Thymus (tissue), 11 donors: ENCODE data around the gene ABCB8. TPM values are rescaled to one million over a fixed set of nuclear protein-coding genes. Genes with fewer than 3 reads are reported as not detected.
"Not testable (repeated sequence)": the region's sequence is repeated elsewhere in the genome, so short reads cannot be mapped to it uniquely, and the experiment has no call there.

Experiments
- DNase-seq, 9 donors: peaks; one replicate each; pipeline ENCODE4 v3.0.0-alpha.2; 2013; ENCODE audit warnings: low spot score in 9 of 9, low read depth in 6 of 9, missing footprints in 1 of 9
- H3K27ac ChIP-seq, 2 donors: one replicate each; pipeline ENCODE4 v1.5.1; 2013; ENCODE audit warnings: control low read depth in 1 of 2, low read depth in 1 of 2, low read length in 1 of 2, mild to moderate bottlenecking in 1 of 2, moderate library complexity in 1 of 2
- H3K27me3 ChIP-seq, 2 donors: one replicate each; pipeline ENCODE4 v1.5.1; 2013; ENCODE audit warnings: low read length in 1 of 2; ENCODE audit not compliant: control insufficient read depth in 2 of 2, insufficient read depth in 1 of 2
- H3K36me3 ChIP-seq, 2 donors: one replicate each; pipeline ENCODE4 v1.5.1; 2013; ENCODE audit warnings: low read length in 1 of 2, mild to moderate bottlenecking in 1 of 2, moderate library complexity in 1 of 2; ENCODE audit not compliant: control insufficient read depth in 2 of 2, insufficient read depth in 2 of 2
- H3K4me1 ChIP-seq, 2 donors: one replicate each; pipeline ENCODE4 v1.5.1; 2013; ENCODE audit warnings: low read length in 2 of 2; ENCODE audit not compliant: control insufficient read depth in 2 of 2, insufficient read depth in 2 of 2
- H3K4me3 ChIP-seq, 2 donors: one replicate each; pipeline ENCODE4 v1.5.1; 2013; ENCODE audit warnings: low read length in 2 of 2, control low read depth in 1 of 2, mild to moderate bottlenecking in 1 of 2
- H3K9me3 ChIP-seq, 2 donors: one replicate each; pipeline ENCODE4 v1.5.1; 2013; ENCODE audit warnings: low read length in 1 of 2, mild to moderate bottlenecking in 1 of 2; ENCODE audit not compliant: control insufficient read depth in 2 of 2, insufficient read depth in 1 of 2
- WGBS: extraction: QIAGEN DNeasy Blood & Tissue Kit; methylation state at CpG from one replicate; pipeline ENCODE4 v1.1.7; 2013; 5-methylcytosine and 5-hydroxymethylcytosine counted together
- polyA plus RNA-seq: library from polyadenylated mRNA; stranded (reverse); fragments of 200-250 nt; gene quantifications from one replicate; pipeline ENCODE4 v1.2.3, GENCODE V29; 2013
- total RNA-seq: library from RNA; stranded (reverse); fragments of 120-200 nt; gene quantifications from one replicate; pipeline ENCODE4 v1.2.4, GENCODE V29; 2013
- donor health status: healthy.

The ABCB8 gene
- total and polyA plus RNA-seq, 2 donors: 10.5 to 33.8 TPM

GRCh38 chr7:151011097-151011409 lies 17.2 kb upstream of the ABCB8 start:
- Histone ChIP-seq H3K27me3 (peaks cover 12 to 81% of the 10 kb centered on the region in 2 donors), H3K27ac (no peak overlapping the region), H3K36me3 (no peaks in the 10 kb centered on the region), H3K4me1 (peaks cover 5 to 64% of the 10 kb centered on the region in 2 donors), H3K9me3 (peaks cover 0 to 16% of the 10 kb centered on the region in 2 donors), H3K4me3 (no peak overlapping the region)
- WGBS: 82% methylated on average over 1 of the region's 1 CpG
- no peak for DNase-seq

DNA sequence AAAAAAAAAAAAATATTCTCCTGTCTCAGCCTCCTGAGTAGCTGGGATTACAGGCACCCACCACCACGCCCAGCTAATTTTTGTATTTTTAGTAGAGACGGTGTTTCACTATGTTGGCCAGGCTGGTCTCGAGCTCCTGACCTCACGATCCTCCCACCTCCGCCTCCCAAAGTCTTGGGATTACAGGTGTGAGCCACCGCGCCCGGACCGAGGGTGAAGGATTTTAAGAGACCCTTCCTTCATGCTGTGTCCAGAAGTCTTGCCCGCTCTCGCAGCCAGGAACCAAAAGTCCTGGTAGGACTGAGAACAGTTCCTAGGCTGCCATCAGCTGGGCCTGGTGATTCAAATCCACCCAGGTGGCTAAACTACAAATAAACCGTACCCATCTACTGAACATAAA lies 16.6 kb upstream of the ABCB8 start:
- peaks cover 5 to 65% of the 10 kb centered on the region in 2 donors for H3K4me1 ChIP-seq
- H3K27ac ChIP-seq: not testable (repeated sequence)
- whole genome bisulfite sequencing: 87% methylated on average over 12 of the region's 12 CpGs

GRCh38 chr7:151012031-151012692 lies 16.1 kb upstream of the ABCB8 start:
- Histone ChIP-seq H3K4me3 (no peak overlapping the region), H3K36me3 (no peaks in the 10 kb centered on the region), H3K9me3 (peaks cover 0 to 16% of the 10 kb centered on the region in 2 donors), H3K4me1 (peaks cover 5 to 71% of the 10 kb centered on the region in 2 donors), H3K27me3 (peaks cover 12 to 82% of the 10 kb centered on the region in 2 donors), H3K27ac (no peak overlapping the region)
- no peak for DNase-seq
- 89% methylated on average over 6 of the region's 6 CpGs for WGBS

More for the DNA sequence above, 16.6 kb upstream of the ABCB8 start:
- peaks cover 0 to 16% of the 10 kb centered on the region in 2 donors for H3K9me3 ChIP-seq
- H3K36me3 ChIP-seq, H3K4me3 ChIP-seq, DNase-seq: not testable (repeated sequence)
- H3K27me3 ChIP-seq: peaks cover 12 to 81% of the 10 kb centered on the region in 2 donors

GRCh38 chr7:151012911-151013347 lies 15.3 kb upstream of the ABCB8 start:
- Histone ChIP-seq H3K36me3 (no peaks in the 10 kb centered on the region), H3K4me1 (peaks cover 2 to 71% of the 10 kb centered on the region in 2 donors), H3K4me3 (no peak overlapping the region), H3K27ac (no peak overlapping the region), H3K9me3 (peaks cover 0 to 16% of the 10 kb centered on the region in 2 donors), H3K27me3 (peaks cover 12 to 83% of the 10 kb centered on the region in 2 donors)
- WGBS: 31% methylated on average over 23 of the region's 23 CpGs
- DNase-seq: peak in 1 of 9 donors; percentile 63

DNA sequence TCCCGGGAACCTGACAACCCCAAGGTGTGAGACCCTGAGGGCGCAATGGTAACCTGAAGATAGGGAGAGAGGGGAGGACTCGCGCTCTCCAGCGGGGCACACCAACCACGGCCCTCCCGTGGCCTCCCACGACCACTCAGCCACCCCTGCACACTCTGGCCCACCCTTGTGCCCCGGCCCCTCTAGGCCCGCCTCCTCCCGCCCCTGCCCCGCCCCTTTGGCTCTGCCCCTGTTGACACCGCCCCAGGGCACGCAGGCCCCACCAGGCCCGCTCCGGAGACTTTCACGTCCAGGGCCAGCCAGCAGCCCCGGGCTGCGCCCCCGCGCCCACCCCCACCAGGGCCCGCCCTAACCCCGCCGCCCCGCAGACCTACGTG lies 14.9 kb upstream of the ABCB8 start:
- Histone ChIP-seq H3K4me1 (peaks cover 4 to 71% of the 10 kb centered on the region in 2 donors), H3K27ac (no peak overlapping the region), H3K9me3 (peaks cover 0 to 16% of the 10 kb centered on the region in 2 donors), H3K27me3 (peaks cover 14 to 83% of the 10 kb centered on the region in 2 donors), H3K4me3 (peak overlapping the region in 1 of 2 donors; percentile 61), H3K36me3 (no peaks in the 10 kb centered on the region)
- no peak for DNase-seq
- WGBS: 17% methylated on average over 26 of the region's 26 CpGs

DNA sequence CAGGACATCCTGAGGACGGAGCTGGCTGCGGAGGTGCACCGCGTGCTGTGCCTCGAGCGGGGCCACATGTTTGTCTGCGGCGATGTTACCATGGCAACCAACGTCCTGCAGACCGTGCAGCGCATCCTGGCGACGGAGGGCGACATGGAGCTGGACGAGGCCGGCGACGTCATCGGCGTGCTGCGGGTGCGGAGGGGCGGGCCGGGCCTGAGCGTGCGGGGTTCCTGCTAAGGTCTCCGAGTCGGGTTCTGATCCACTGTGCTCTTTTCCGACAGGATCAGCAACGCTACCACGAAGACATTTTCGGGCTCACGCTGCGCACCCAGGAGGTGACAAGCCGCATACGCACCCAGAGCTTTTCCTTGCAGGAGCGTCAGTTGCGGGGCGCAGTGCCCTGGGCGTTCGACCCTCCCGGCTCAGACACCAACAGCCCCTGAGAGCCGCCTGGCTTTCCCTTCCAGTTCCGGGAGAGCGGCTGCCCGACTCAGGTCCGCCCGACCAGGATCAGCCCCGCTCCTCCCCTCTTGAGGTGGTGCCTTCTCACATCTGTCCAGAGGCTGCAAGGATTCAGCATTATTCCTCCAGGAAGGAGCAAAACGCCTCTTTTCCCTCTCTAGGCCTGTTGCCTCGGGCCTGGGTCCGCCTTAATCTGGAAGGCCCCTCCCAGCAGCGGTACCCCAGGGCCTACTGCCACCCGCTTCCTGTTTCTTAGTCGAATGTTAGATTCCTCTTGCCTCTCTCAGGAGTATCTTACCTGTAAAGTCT lies 14.3 kb upstream of the ABCB8 start:
- WGBS: 10% methylated on average over 55 of the region's 55 CpGs
- Histone ChIP-seq H3K27me3 (peaks cover 18 to 82% of the 10 kb centered on the region in 2 donors), H3K36me3 (no peaks in the 10 kb centered on the region), H3K9me3 (peaks cover 0 to 14% of the 10 kb centered on the region in 2 donors), H3K4me3 (peak overlapping the region; percentile 55 to 61), H3K27ac (peak overlapping the region; percentile 84 to 90), H3K4me1 (peaks cover 9 to 69% of the 10 kb centered on the region in 2 donors)
- DNase-seq: peak in 7 of 9 donors; percentile 56 to 88 (median 71)

DNA sequence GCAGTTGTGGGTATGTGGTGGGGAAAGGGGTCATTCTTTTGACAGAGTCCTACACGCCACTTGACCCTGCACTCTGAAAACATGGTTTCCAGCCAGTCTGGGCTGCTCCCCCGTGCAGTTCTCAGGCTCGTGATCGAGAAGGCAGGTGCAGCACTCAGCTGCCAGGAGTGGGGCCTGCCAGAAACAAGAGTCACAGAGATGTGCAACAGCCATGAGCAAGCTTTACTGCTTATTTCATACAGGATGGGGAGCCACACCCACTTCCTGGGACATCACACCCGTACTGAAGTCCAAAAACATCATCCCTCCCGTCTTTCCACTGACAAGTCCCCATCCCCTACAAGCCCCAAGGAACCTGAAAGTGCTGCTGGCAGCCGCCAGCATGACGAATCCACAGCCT lies 13.3 kb upstream of the ABCB8 start:
- Histone ChIP-seq H3K4me1 (peaks cover 12 to 66% of the 10 kb centered on the region in 2 donors), H3K27me3 (peaks cover 24 to 82% of the 10 kb centered on the region in 2 donors), H3K4me3 (no peak overlapping the region), H3K9me3 (peaks cover 0 to 21% of the 10 kb centered on the region in 2 donors), H3K27ac (peak overlapping the region in 1 of 2 donors; percentile 11), H3K36me3 (no peaks in the 10 kb centered on the region)
- no peak for DNase-seq
- 84% methylated on average over 8 of the region's 8 CpGs for WGBS

- DNase-seq: no peak
- Histone ChIP-seq H3K4me3 (no peak overlapping the region), H3K27ac (peak overlapping the region in 1 of 2 donors; percentile 3), H3K4me1 (peaks cover 12 to 56% of the 10 kb centered on the region in 2 donors), H3K36me3 (no peaks in the 10 kb centered on the region), H3K27me3 (peaks cover 25 to 82% of the 10 kb centered on the region in 2 donors), H3K9me3 (peaks cover 0 to 21% of the 10 kb centered on the region in 2 donors)
- WGBS: 98% methylated on average over 5 of the region's 5 CpGs
Measured at GRCh38 chr7:151015967-151016366, 12.3 kb upstream of the ABCB8 start.

DNA sequence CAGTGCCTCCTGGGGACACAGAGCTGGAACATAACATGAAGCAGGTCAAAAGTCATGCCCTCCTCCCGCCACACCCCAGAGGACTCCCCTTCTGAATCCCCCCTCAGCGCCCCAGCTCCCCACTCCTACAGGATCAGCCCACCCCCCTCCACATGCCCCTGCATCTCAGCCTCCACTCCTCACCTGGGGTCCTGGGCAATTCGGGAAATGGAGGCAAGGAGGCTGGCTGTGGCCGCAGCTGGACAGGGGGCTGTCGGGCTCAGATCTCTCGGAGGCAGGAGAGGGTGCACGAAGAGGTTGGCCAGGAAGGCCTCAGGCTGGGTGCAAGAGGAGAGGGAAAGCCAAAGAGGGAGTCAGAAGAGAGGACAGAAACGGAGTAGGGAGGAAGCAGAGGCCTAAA lies 11.7 kb upstream of the ABCB8 start:
- H3K9me3 ChIP-seq: peaks cover 0 to 21% of the 10 kb centered on the region in 2 donors
- H3K4me3 ChIP-seq: no peak overlapping the region
- peaks cover 25 to 84% of the 10 kb centered on the region in 2 donors for H3K27me3 ChIP-seq
- H3K4me1 ChIP-seq: peaks cover 12 to 56% of the 10 kb centered on the region in 2 donors
- no peak overlapping the region for H3K27ac ChIP-seq
- no peak for DNase-seq
- 97% methylated on average over 8 of the region's 8 CpGs for WGBS
- H3K36me3 ChIP-seq: no peaks in the 10 kb centered on the region
